A673 (cell line): ENCODE data around the gene GMPPB. TPM values are rescaled to one million over a fixed set of nuclear protein-coding genes. Genes with fewer than 3 reads are reported as not detected.

Source experiments
- BruUV-seq: library from RNA; stranded (reverse); fragments of 400-500 nt; replicated peaks from 2 replicates; lab custom pipeline; 2021; lab: Mats Ljungman, UMichigan
- CTCF ChIA-PET: fragments of 300-600 bp; sonication (Branson Sonifier 250); formaldehyde crosslinking; loops from one replicate; lab custom pipeline; 2022; ENCODE audit warnings: antibody characterized with exemption; lab: Charles Lee
- POLR2A ChIA-PET: fragments of 300-600 bp; sonication (Branson Sonifier 250); formaldehyde crosslinking; loops from one replicate; lab custom pipeline; 2022; ENCODE audit warnings: antibody characterized with exemption; ENCODE audit not compliant: low non-redundant PET; lab: Charles Lee
- DNase-seq: peaks from one replicate; pipeline ENCODE4 v3.0.0-alpha.2; 2015; ENCODE audit warnings: low spot score
- H3K27ac ChIP-seq: fragments of 200-600 bp; sonication (generic); 2 replicates; pipeline ENCODE4 v1.5.1; 2016; ENCODE audit warnings: mixed run types, low read depth, mild to moderate bottlenecking, mixed read lengths, antibody characterized with exemption, low read length; ENCODE audit not compliant: poor library complexity, severe bottlenecking
- H3K27me3 ChIP-seq: fragments of 200-600 bp; sonication (generic); replicated peaks from 2 replicates; pipeline ENCODE4 v1.6.1; 2017; ENCODE audit warnings: mixed run types, low read depth, mild to moderate bottlenecking, mixed read lengths, antibody characterized with exemption, low read length; ENCODE audit not compliant: insufficient read depth, poor library complexity
- H3K36me3 ChIP-seq: fragments of 200-600 bp; sonication (generic); 2 replicates; pipeline ENCODE4 v1.6.1; 2016; ENCODE audit warnings: mixed run types, mild to moderate bottlenecking, mixed read lengths, antibody characterized with exemption, low read length; ENCODE audit not compliant: insufficient read depth, poor library complexity, severe bottlenecking
- H3K4me1 ChIP-seq: fragments of 200-600 bp; sonication (generic); 2 replicates; pipeline ENCODE4 v1.6.1; 2017; ENCODE audit warnings: mixed run types, mild to moderate bottlenecking, mixed read lengths, antibody characterized with exemption, low read length; ENCODE audit not compliant: insufficient read depth, poor library complexity, severe bottlenecking
- H3K4me3 ChIP-seq: fragments of 200-600 bp; sonication (generic); 2 replicates; pipeline ENCODE4 v1.5.1; 2016; ENCODE audit warnings: low read depth, mixed run types, mild to moderate bottlenecking, mixed read lengths, low read length; ENCODE audit not compliant: poor library complexity, severe bottlenecking
- H3K9me3 ChIP-seq: fragments of 200-600 bp; sonication (generic); 2 replicates; pipeline ENCODE4 v1.6.1; 2016; ENCODE audit warnings: mixed run types, low read depth, mild to moderate bottlenecking, mixed read lengths, antibody characterized with exemption, low read length; ENCODE audit not compliant: poor library complexity, severe bottlenecking
- EZH2 ChIP-seq: fragments of 200-600 bp; sonication (generic); IDR thresholded peaks from 2 replicates; pipeline ENCODE4 v1.6.1; 2017; ENCODE audit warnings: borderline replicate concordance, low read depth, mild to moderate bottlenecking, mixed read lengths, antibody characterized with exemption, low read length; ENCODE audit not compliant: poor library complexity, severe bottlenecking
- intact Hi-C: fragments of 100-400 bp; cut with micrococcal nuclease; formaldehyde crosslinking; loops from one replicate; pipeline ENCODE4 v1.10.0; 2022; ENCODE audit not compliant: unreplicated experiment
- total RNA-seq: library from RNA; stranded (reverse); gene quantifications from 2 replicates; pipeline ENCODE4 v1.2.3, GENCODE V29; 2021
- TF ChIP-seq, protein P1 (sequence below): fragments of 300-800, 200-600 bp; sonication (generic); conservative IDR thresholded peaks from 2 replicates; pipeline ENCODE4 v1.5.1; 2017; ENCODE audit warnings: low read depth, mild to moderate bottlenecking, antibody characterized with exemption, low read length, moderate library complexity, mixed read lengths

GMPPB gene
- total RNA-seq, 1 experiment from 2014 or later = 15.2 TPM

DNA sequence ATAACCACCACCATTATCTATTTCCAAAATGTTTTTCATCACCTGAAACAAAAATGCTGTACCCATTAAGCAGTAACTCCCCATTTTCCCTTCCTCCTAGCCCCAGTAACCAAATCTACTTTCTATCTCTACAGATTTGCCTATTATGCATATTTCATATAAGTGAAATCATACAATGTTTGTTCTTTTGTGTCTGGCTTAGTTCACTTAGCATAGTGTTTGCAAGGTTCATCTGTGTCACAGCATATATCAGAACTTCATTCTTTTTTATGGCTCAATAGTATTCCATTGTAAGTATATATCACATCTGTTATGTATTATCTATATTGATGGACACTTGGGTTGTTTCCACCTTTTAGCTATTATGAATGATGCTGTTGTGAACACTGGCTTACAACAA, 16.7 kb upstream of the GMPPB start:
- POLR2A ChIA-PET = no interaction called here

GRCh38 chr3:49738067-49738713, 14.4 kb upstream of the GMPPB start:
- no peak for DNase-seq
- intact Hi-C loops = no loop called here
- no peaks in the 10 kb centered on the region for H3K36me3 ChIP-seq
- H3K4me3 ChIP-seq = no peak overlapping the region
- CTCF ChIA-PET = no interaction called here
- no TSS peak for BruUV-seq
- H3K4me1 ChIP-seq = no peaks in the 10 kb centered on the region
- no peaks in the 10 kb centered on the region for H3K27me3 ChIP-seq
- TF ChIP-seq, protein P1, sequence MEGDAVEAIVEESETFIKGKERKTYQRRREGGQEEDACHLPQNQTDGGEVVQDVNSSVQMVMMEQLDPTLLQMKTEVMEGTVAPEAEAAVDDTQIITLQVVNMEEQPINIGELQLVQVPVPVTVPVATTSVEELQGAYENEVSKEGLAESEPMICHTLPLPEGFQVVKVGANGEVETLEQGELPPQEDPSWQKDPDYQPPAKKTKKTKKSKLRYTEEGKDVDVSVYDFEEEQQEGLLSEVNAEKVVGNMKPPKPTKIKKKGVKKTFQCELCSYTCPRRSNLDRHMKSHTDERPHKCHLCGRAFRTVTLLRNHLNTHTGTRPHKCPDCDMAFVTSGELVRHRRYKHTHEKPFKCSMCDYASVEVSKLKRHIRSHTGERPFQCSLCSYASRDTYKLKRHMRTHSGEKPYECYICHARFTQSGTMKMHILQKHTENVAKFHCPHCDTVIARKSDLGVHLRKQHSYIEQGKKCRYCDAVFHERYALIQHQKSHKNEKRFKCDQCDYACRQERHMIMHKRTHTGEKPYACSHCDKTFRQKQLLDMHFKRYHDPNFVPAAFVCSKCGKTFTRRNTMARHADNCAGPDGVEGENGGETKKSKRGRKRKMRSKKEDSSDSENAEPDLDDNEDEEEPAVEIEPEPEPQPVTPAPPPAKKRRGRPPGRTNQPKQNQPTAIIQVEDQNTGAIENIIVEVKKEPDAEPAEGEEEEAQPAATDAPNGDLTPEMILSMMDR = no peak
- TF ChIP-seq EZH2 = no peak
- POLR2A ChIA-PET = no interaction called here
- H3K9me3 ChIP-seq = no peaks in the 10 kb centered on the region
- H3K27ac ChIP-seq = no peak overlapping the region

More for the DNA sequence above, 16.7 kb upstream of the GMPPB start:
- no peaks in the 10 kb centered on the region for H3K27me3 ChIP-seq
- DNase-seq = no peak
- no TSS peak for BruUV-seq
- TF ChIP-seq, protein P1 = no peak
- no peak for TF ChIP-seq EZH2
- H3K27ac ChIP-seq = no peak overlapping the region
- CTCF ChIA-PET = no interaction called here
- intact Hi-C loops = no loop called here
- no peaks in the 10 kb centered on the region for H3K4me1 ChIP-seq
- no peaks in the 10 kb centered on the region for H3K9me3 ChIP-seq
- no peaks in the 10 kb centered on the region for H3K36me3 ChIP-seq
- no peak overlapping the region for H3K4me3 ChIP-seq

GRCh38 chr3:49734752-49735151, 11.0 kb upstream of the GMPPB start:
- POLR2A ChIA-PET = no interaction called here
- BruUV-seq = no TSS peak
- TF ChIP-seq, protein P1 = no peak
- no peak for TF ChIP-seq EZH2
- CTCF ChIA-PET = interaction anchor here (0.6 kb wide), 1 partner anchor 101 kb away, joined by 5 read pairs; no protein-coding TSS in a partner anchor
- no peak overlapping the region for H3K4me3 ChIP-seq
- H3K4me1 ChIP-seq = no peaks in the 10 kb centered on the region
- H3K9me3 ChIP-seq = no peaks in the 10 kb centered on the region
- no peak for DNase-seq
- H3K27me3 ChIP-seq = no peaks in the 10 kb centered on the region
- H3K36me3 ChIP-seq = no peaks in the 10 kb centered on the region
- no peak overlapping the region for H3K27ac ChIP-seq
- intact Hi-C loops = no loop called here
